Fibroblast of peridontal ligament (primary cell): ENCODE data around the gene CHRM3.
"Not testable (repeated sequence)": the region's sequence is repeated elsewhere in the genome, so short reads cannot be mapped to it uniquely, and the experiment has no call there.

ENCODE experiments used
- DNase-seq: peaks from one replicate; pipeline ENCODE4 v3.0.0-alpha.2; 2010; ENCODE audit errors: extremely low read depth

The CHRM3 gene

GRCh38 chr1:239386453-239387303 lies at the start of gene CHRM3:
Gene CHRM3, plus strand, starts transcription at chr1:239386568. Its CDS starts 520,884 bp downstream, at chr1:239907452.
- no peak for DNase-seq

GRCh38 chr1:239337799-239338430 lies 48.5 kb upstream of the CHRM3 start:
- DNase-seq, result no peak

DNA sequence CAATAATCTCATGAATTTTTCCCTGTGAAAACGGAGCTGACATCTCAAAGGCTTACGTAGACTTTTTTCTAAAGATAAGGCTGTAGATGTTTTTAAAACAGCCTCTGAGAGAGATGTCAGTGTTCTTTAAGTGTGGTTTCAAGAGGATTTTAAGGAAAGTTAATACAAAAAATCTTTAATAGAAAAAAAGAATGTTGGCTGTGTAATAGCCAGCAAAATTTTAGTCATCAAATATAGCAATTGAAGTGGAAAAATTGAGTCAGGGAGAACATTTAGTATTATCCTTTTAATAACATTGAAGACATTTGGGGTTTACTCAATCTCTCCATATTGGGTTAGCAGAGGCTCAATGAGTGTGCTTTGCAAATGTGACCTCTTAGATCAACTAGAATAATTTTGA lies 38.6 kb upstream of the CHRM3 start:
- DNase-seq, result no peak

DNA sequence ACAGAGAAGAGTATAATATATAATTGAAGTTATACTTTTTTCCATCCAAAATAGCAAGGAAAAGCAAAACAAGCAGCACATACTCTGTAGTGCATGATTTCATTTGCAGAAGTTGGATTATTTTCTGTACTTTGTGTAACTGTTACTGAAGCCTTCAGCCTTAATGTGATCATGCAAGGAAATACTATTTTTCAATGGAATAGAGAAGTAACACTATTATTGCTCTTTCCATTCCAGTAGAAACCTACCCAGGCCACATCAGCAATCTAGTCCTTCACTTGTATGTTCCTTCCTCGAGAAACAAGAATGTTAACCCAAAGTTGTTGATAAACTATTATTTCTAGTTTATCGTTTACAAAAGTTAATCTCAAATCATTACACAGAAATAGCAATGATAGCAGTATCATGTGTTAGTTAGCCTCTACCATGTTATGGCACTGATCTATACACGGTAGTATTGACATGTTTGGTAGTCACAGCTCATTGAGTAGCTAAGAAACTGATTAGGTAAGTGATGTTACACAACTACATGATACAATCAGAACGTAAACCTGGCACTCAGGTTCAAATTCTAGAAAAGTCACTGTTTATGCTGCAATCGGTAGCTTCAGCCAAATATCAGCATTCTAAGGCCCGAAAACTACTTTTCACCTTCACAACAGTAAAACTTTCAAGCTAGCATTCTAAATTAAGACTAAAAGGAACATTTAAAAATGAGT lies 37.6 kb upstream of the CHRM3 start:
- DNase-seq, result no peak

DNA sequence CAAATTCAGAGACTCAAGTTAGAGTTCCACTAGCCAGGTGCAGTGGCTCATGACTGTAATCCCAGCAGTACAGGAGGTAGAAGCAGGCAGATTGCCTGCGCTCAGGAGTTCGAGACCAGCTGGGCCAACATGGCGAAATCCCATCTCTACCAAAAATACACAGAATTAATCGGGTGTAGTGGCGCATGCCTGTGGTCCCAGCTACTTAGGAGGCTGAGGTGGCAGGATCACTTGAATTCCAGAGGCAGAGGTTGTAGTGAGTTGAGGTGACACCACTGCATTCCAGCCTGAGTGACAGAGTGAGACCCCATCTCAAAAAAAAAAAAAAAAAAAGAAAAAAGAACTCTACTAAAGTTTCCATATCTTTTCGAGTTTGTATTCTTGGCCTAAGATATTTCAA lies 36.7 kb upstream of the CHRM3 start:
- DNase-seq, result no peak

GRCh38 chr1:239353536-239353935 lies 32.8 kb upstream of the CHRM3 start:
- DNase-seq, result no peak

- no peak for DNase-seq
Observed at GRCh38 chr1:239354231-239354630, 32.1 kb upstream of the CHRM3 start.

- DNase-seq, result no peak
Observed at GRCh38 chr1:239357867-239358266, 28.5 kb upstream of the CHRM3 start.

GRCh38 chr1:239361403-239361802 lies 25.0 kb upstream of the CHRM3 start:
- no peak for DNase-seq

GRCh38 chr1:239363930-239364329 lies 22.4 kb upstream of the CHRM3 start:
- no peak for DNase-seq

DNA sequence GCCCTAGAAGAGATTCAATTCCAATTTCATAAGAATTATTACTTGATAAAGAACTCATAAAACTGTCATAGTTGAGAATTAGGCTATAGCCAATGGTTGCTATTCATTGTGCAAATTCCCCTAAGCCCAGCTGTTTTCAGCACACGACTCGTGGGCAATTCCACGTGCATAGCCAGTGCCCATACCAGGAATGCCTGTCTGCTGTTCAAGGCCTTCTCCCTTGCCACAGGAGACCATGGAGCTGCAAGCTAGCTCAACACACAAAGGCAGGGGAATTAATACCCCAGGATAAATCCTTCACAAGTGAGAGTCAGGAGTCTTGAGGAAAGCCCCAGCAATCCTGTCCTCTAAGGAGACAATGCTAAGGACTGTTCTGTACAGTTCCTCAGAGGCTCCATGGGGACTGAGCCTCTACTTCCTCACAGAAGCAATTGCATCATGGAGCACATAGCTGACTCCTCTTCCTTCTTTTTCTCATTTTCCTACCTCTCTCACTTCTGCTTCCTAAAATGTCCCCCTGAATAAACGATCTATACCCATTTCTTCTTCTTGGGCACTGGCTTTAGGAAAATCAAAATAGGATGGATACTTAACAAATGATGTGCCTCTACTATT lies 19.1 kb upstream of the CHRM3 start:
- no peak for DNase-seq

DNA sequence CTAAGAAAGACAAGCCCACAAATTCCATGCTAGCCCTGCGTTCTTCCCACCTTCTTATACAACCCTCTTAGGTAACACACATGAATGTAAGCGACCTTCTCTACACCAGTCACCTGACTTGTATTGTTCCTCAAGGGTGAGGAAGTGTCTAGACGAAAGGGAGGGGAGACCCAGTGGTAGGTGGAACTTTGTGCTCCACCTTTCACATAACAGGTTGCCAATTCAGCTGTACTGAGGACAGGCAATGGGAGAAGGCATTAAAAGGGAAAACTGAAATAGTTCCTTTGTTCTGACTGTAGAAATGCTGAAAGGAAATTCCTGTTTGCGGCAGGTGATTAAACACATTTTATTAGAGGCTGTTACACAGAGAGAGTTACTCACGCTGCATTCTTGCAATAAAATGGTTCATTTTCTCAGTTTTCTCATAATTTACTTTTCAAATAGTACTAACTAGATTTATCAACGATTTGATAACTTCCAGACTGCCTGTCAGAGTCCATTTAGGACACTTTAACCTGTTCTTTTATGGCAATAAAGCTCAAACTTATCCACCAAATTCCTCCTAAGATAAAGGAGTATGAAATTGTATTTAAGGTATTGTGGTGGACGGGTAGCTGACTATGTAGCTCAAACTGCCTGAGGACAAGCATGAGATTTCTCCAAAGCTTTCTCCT lies 17.8 kb upstream of the CHRM3 start:
- DNase-seq, result no peak

- not testable (repeated sequence) for DNase-seq
Observed at GRCh38 chr1:239370869-239371268, 15.5 kb upstream of the CHRM3 start.

DNA sequence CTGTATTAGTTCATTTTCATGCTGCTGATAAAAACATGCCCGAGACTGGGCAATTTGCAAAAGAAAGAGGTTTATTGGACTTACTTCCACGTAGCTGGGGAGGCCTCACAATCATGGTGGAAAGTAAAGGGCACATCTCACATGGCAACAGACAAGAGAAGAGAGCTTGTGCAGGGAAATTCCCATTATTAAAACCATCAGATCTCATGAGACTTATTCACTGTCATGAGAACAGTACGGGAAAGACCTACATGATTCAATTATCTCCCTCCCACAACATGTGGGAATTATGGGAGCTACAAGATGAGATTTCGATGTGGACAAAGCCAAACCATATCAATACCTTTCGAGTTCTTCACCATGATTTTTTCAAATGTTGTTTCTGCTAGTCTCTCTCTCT lies 3.7 kb upstream of the CHRM3 start:
- DNase-seq, result no peak

DNA sequence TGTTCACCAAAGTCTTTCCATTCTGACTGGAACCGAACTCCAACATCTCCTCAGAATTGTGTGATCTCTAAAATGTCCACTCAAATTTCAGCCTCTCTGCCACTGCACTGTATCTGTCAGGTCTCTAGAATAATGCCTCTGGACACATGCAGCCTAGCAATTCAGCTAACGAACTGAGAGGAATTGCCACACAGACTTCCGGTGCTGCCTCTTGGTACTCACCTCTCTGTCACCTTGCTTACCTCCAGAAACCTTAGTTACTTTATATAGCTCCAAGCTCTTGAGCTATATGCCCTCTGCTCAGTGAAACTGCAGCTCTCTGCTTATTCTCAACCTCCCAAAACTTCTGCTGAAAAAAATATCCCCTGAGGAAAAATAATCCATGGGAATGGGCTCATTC lies 2.7 kb upstream of the CHRM3 start:
- no peak for DNase-seq

DNA sequence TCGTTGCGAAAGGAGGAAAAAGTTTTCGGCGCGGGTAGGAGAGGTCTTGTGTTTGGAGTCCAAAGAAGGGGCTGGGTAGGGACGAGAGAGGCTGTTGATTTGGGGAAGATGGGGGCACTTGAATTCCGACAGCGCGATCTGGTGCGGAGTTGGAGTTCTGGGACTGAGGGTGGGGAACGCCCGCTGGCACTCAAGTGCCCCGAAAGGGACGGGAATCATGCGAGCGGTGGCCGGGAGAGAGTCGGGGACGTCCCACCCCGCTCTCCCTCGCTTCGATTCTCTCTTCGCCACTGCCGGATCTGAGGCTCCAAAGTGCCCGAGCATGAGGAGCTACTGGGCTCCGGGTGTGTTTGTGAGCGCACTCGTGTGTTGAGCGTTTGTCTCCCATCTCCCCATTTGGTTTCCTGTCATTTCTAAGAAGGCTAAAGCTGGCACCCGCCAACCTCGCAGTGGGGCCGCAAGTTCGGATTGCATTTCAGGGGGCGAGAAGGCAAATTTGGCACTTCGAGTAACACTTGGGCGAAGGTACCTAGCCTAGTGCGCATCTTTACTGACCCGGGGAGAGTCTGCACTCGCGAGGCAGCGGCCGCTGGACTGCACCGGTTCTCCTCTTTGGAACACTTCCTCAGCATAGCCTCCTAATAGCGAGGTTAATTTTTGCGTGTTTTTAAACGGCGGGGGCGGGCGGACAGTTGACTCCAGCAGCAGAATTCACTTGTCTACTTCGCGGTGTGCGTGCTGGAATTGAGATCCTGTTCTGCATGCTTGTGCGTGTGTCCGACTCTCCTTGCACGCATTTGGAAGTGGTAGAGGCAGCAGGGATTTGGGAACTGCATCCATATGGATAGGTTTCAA lies 1.2 kb downstream of the CHRM3 start:
- no peak for DNase-seq

GRCh38 chr1:239388159-239388485 lies 1.8 kb downstream of the CHRM3 start:
- DNase-seq, result no peak

- DNase-seq, result no peak
Observed at GRCh38 chr1:239388578-239388977, 2.2 kb downstream of the CHRM3 start.

DNA sequence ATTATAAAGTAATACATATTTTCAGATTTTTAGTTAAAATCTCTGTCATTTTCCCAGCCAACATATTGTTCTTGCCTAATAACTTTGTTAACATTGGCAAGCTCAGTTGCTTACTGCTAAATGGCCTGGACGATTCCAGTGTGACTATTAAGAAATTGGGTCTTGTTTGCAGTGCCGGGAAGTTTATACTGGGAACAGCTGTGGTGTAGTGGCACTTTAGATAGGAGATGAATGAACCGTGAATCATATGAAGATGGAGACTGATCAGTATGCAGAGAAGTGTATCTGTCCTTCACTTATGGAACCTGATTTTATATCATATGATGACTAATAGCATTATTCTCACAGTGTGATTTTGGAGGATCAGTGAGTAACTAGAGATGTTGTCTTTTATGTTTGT lies 3.3 kb downstream of the CHRM3 start:
- DNase-seq, result no peak

DNA sequence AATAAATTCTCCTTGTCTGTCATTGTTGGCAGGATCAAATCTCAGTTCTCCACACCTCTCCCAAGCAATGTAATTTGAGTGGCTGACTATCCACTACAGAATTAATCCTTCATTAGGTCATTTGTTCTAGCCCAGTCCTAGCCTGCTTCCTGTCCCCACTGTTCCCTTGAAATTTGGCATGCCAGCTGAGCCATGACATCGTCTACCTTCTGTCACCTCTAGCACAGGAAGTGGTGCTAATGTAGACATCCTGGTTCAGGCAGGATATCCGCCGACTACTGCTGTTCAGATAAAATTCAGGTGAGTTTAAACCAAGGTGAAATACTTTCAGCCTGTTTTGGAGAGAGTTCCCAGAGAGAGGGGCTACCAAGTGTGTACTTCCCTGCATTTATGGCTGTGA lies 5.9 kb downstream of the CHRM3 start:
- no peak for DNase-seq

DNA sequence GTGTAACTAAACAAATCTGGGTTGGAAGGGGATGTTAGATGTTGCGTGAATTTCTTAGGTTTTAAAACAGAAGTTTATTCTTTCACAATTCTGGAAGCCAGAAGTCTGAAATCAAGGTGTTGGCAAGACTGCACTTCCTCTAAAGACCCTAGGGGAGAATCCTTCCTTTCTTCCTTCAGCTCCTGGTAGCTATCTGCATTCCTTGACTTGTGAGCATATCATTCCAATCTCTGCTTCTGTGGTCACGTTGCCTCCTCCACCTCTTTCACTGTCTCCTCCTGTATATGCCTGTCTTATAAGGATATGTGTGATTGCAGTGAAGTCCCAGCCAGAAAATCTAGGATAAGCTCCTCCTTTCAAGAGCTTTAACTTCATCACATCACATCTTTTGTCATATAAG lies 7.7 kb downstream of the CHRM3 start:
- DNase-seq, result no peak
